H1 (cell line): Measurements from ENCODE around the gene CHCHD3. TPM values are rescaled to one million over a fixed set of nuclear protein-coding genes. Genes with fewer than 3 reads are reported as not detected.

Source experiments
- CTCF ChIA-PET: fragments of 300-600 bp; sonication (Branson Sonifier 250); formaldehyde crosslinking; loops from one replicate; lab custom pipeline; 2021; ENCODE audit not compliant: partially characterized antibody; lab: Charles Lee
- POLR2A ChIA-PET: fragments of 300-600 bp; sonication (Branson Sonifier 250); formaldehyde crosslinking; loops from one replicate; lab custom pipeline; 2021; ENCODE audit warnings: inconsistent platforms; ENCODE audit not compliant: partially characterized antibody; lab: Charles Lee
- DNase-seq, 2 experiments: peaks; one replicate each; pipeline versions ENCODE4 v3.0.0 to v3.0.0-alpha.2; 2010 to 2022; ENCODE audit warnings: low spot score in 2 of 2, low read depth in 1 of 2, mixed read lengths in 1 of 2
- FAIRE-seq: peaks from 2 replicates; lab custom pipeline; 2011; peaks lifted over from hg19 to GRCh38; lab: Jason Lieb, UNC
- H2AFZ ChIP-seq: 2 replicates; pipeline ENCODE4 v1.8.1; 2012; ENCODE audit warnings: low read length, inconsistent platforms
- H2AK5ac ChIP-seq: 2 replicates; pipeline ENCODE4 v1.6.1; 2013; ENCODE audit warnings: low read depth, low read length
- H2BK120ac ChIP-seq: replicated peaks from 2 replicates; pipeline ENCODE3; 2013; ENCODE audit warnings: low read depth, low read length, inconsistent platforms
- H2BK12ac ChIP-seq: 2 replicates; pipeline ENCODE4 v1.6.1; 2013; ENCODE audit warnings: low read depth, low read length
- H2BK15ac ChIP-seq: 2 replicates; pipeline ENCODE4 v1.6.1; 2013; ENCODE audit warnings: low read length
- H2BK20ac ChIP-seq: 2 replicates; pipeline ENCODE4 v1.6.1; 2013; ENCODE audit warnings: low read length
- H2BK5ac ChIP-seq: 2 replicates; pipeline ENCODE4 v1.6.1; 2013; ENCODE audit warnings: low read depth, low read length
- H3K14ac ChIP-seq: 2 replicates; pipeline ENCODE4 v1.6.1; 2013; ENCODE audit warnings: inconsistent platforms; ENCODE audit not compliant: insufficient read length
- H3K18ac ChIP-seq: 2 replicates; pipeline ENCODE4 v1.6.1; 2013; ENCODE audit warnings: low read length; ENCODE audit errors: extremely low read depth
- H3K23ac ChIP-seq: 2 replicates; pipeline ENCODE4 v1.6.1; 2013; ENCODE audit warnings: inconsistent platforms; ENCODE audit not compliant: insufficient read length
- H3K23me2 ChIP-seq: 2 replicates; pipeline ENCODE4 v1.6.1; 2013; ENCODE audit warnings: low read depth, low read length
- H3K27ac ChIP-seq: 2 replicates; pipeline ENCODE4 v1.6.1; 2011; ENCODE audit warnings: low read depth, low read length, inconsistent platforms
- H3K27me3 ChIP-seq, 4 experiments: replicated peaks in 1 of 4; 1 replicate in 1 of 4; 2 replicates in 3 of 4; pipeline versions ENCODE4 v1.6.1 to v1.8.1; 2011 to 2013; ENCODE audit warnings: low read length in 3 of 4, mild to moderate bottlenecking in 3 of 4, inconsistent platforms in 2 of 4, mixed read lengths in 2 of 4, moderate library complexity in 1 of 4; ENCODE audit not compliant: control insufficient read depth in 3 of 4, insufficient read depth in 3 of 4; ENCODE audit errors: extremely low read depth in 1 of 4
- H3K36me3 ChIP-seq, 4 experiments: 2 replicates each; pipeline versions ENCODE4 v1.6.1 to v1.8.1; 2011 to 2013; ENCODE audit warnings: mild to moderate bottlenecking in 4 of 4, low read length in 3 of 4, moderate library complexity in 2 of 4, control low read depth in 1 of 4, inconsistent platforms in 1 of 4; ENCODE audit not compliant: insufficient read depth in 4 of 4, control insufficient read depth in 2 of 4
- H3K4ac ChIP-seq: replicated peaks from 2 replicates; pipeline ENCODE3; 2013; ENCODE audit warnings: low read length, low read depth, mixed read lengths, inconsistent platforms; ENCODE audit not compliant: insufficient read length
- H3K4me1 ChIP-seq, 4 experiments: replicated peaks in 1 of 4; 1 replicate in 1 of 4; 2 replicates in 3 of 4; pipeline versions ENCODE4 v1.6.1 to v1.8.1; 2011 to 2013; ENCODE audit warnings: low read length in 3 of 4, inconsistent platforms in 2 of 4, mixed read lengths in 1 of 4; ENCODE audit not compliant: insufficient read depth in 4 of 4, control insufficient read depth in 3 of 4
- H3K4me2 ChIP-seq, 2 experiments: 2 replicates each; pipeline versions ENCODE4 v1.6.1 to v1.8.1; 2011 to 2013; ENCODE audit warnings: low read depth in 2 of 2, low read length in 2 of 2, control low read depth in 1 of 2, inconsistent platforms in 1 of 2, mild to moderate bottlenecking in 1 of 2; ENCODE audit not compliant: insufficient read depth in 1 of 2
- H3K4me3 ChIP-seq, 4 experiments: fragments of 200-600, 300-600 bp in 1 of 4; sonication (generic), shearing (Covaris generic), sonication (Bioruptor Twin) in 1 of 4; 2 replicates each; pipeline versions ENCODE4 v1.5.1 to v1.8.1; 2011 to 2016; ENCODE audit warnings: low read length in 4 of 4, low read depth in 3 of 4, control low read depth in 2 of 4, inconsistent platforms in 2 of 4, mild to moderate bottlenecking in 2 of 4, mixed read lengths in 1 of 4, moderate library complexity in 1 of 4; ENCODE audit not compliant: insufficient read depth in 2 of 4; ENCODE audit errors: extremely low read depth in 1 of 4
- H3K56ac ChIP-seq: replicated peaks from 2 replicates; pipeline ENCODE3; 2013; ENCODE audit warnings: low read depth, mild to moderate bottlenecking, mixed read lengths, low read length, inconsistent platforms; ENCODE audit not compliant: insufficient read length
- H3K79me1 ChIP-seq: 2 replicates; pipeline ENCODE4 v1.6.1; 2013; ENCODE audit warnings: low read depth, low read length, control low read depth
- H3K79me2 ChIP-seq, 2 experiments: 2 replicates each; pipeline versions ENCODE4 v1.6.1 to v1.8.1; 2012 to 2013; ENCODE audit warnings: low read length in 2 of 2, mild to moderate bottlenecking in 2 of 2, inconsistent platforms in 1 of 2; ENCODE audit not compliant: insufficient read depth in 2 of 2, control insufficient read depth in 1 of 2
- H3K9ac ChIP-seq, 4 experiments: replicated peaks in 1 of 4; 1 replicate in 1 of 4; 2 replicates in 3 of 4; pipeline versions ENCODE4 v1.6.1 to v1.8.1; 2011 to 2013; ENCODE audit warnings: low read depth in 3 of 4, low read length in 3 of 4, control low read depth in 2 of 4, mild to moderate bottlenecking in 2 of 4, moderate library complexity in 2 of 4, inconsistent platforms in 1 of 4; ENCODE audit errors: extremely low read depth in 1 of 4
- H3K9me3 ChIP-seq, 2 experiments: 2 replicates each; pipeline versions ENCODE4 v1.6.1 to v1.8.1; 2012 to 2013; ENCODE audit warnings: mild to moderate bottlenecking in 2 of 2, moderate library complexity in 2 of 2, control low read depth in 1 of 2, inconsistent platforms in 1 of 2, low read depth in 1 of 2, low read length in 1 of 2, mixed read lengths in 1 of 2; ENCODE audit not compliant: insufficient read depth in 2 of 2
- H4K20me1 ChIP-seq, 2 experiments: replicated peaks in 1 of 2; 2 replicates each; pipeline versions ENCODE3 to v1.8.1; 2011 to 2013; ENCODE audit warnings: inconsistent platforms in 2 of 2, low read length in 2 of 2, mild to moderate bottlenecking in 1 of 2; ENCODE audit not compliant: insufficient read depth in 2 of 2, control insufficient read depth in 1 of 2
- H4K5ac ChIP-seq: 2 replicates; pipeline ENCODE4 v1.6.1; 2013; ENCODE audit warnings: low read length, low read depth, mixed read lengths, inconsistent platforms; ENCODE audit not compliant: insufficient read length
- H4K8ac ChIP-seq: 2 replicates; pipeline ENCODE4 v1.8.0; 2013; ENCODE audit warnings: mild to moderate bottlenecking, moderate library complexity, low read length, inconsistent platforms; ENCODE audit not compliant: insufficient read depth; ENCODE audit errors: extremely low read depth
- H4K91ac ChIP-seq: replicated peaks from 2 replicates; pipeline ENCODE3; 2013; ENCODE audit warnings: low read length, mixed read lengths, inconsistent platforms; ENCODE audit not compliant: insufficient read length
- CEBPB ChIP-seq: IDR thresholded peaks from 2 replicates; pipeline ENCODE4 v1.6.1; 2012; ENCODE audit warnings: low read depth, low read length
- GABPA ChIP-seq: IDR thresholded peaks from 2 replicates; pipeline ENCODE4 v1.6.1; 2011; ENCODE audit warnings: mild to moderate bottlenecking, low read length, moderate library complexity, borderline replicate concordance; ENCODE audit not compliant: insufficient read depth
- RBBP5 ChIP-seq: IDR thresholded peaks from 2 replicates; pipeline ENCODE4 v1.7.1; 2012; ENCODE audit warnings: low read depth, mild to moderate bottlenecking, inconsistent platforms, low read length, moderate library complexity, borderline replicate concordance
- SUZ12 ChIP-seq: fragments of 200-600 bp; sonication (generic); IDR thresholded peaks from 2 replicates; pipeline ENCODE4 v1.6.1; 2012; ENCODE audit warnings: mild to moderate bottlenecking, inconsistent platforms, low read length, moderate library complexity, mixed read lengths
- TAF1 ChIP-seq: IDR thresholded peaks from 2 replicates; pipeline ENCODE4 v1.6.1; 2011; ENCODE audit warnings: mild to moderate bottlenecking, low read depth, low read length
- WGBS, 2 experiments: shearing (Covaris generic) in 1 of 2; methylation state at CpG; one replicate each; pipeline versions ENCODE4 v1.1.6 to v1.1.7; 2013 to 2015; ENCODE audit warnings: low lambda C conversion rate in 2 of 2, mixed read lengths in 2 of 2, inconsistent platforms in 1 of 2, low coverage in 1 of 2, missing lambda C conversion rate in 1 of 2; ENCODE audit not compliant: insufficient replicate concordance in 2 of 2, insufficient coverage in 1 of 2, insufficient read length in 1 of 2; ENCODE audit errors: extremely low coverage in 1 of 2, missing lambda C conversion rate in 1 of 2; 5-methylcytosine and 5-hydroxymethylcytosine counted together
- polyA plus RNA-seq, 7 experiments: library from polyadenylated mRNA; depleted of rRNA in 3 of 7; stranded (reverse) in 5 of 7; unstranded in 2 of 7; fragments of >200 nt in 5 of 7; fragments of 200-250 nt in 2 of 7; gene quantifications; 1 replicate in 5 of 7; 2 replicates in 1 of 7; 4 replicates in 1 of 7; pipeline versions ENCODE4 v1.2.1 to v1.2.3, GENCODE V29; 2011 to 2013; ENCODE audit warnings: missing spikeins in 2 of 7, mixed read lengths in 2 of 7
- total RNA-seq: library from RNA; stranded (reverse); fragmentation: NEBNext Ultra II Directional; extraction: Animal tissue kit (Norgen Biotek cat#: 25700); gene quantifications from 2 replicates; pipeline ENCODE4 v1.2.1, GENCODE V29; 2021
- TF ChIP-seq, protein P1 (sequence below), 3 experiments: IDR thresholded peaks; 1 replicate in 2 of 3; 2 replicates in 1 of 3; pipeline versions ENCODE4 v1.5.1 to v1.6.1; 2011; ENCODE audit warnings: low read length in 3 of 3, mild to moderate bottlenecking in 3 of 3, inconsistent platforms in 2 of 3, low read depth in 1 of 3, moderate library complexity in 1 of 3; ENCODE audit not compliant: insufficient read depth in 1 of 3; ENCODE audit errors: control extremely low read depth in 1 of 3

The CHCHD3 gene
- total and polyA plus RNA-seq, 2 of the 8 experiments (the other 6 are each of a cell fraction or from before 2014, with no cell fraction given), result 42.9 to 137 TPM

DNA sequence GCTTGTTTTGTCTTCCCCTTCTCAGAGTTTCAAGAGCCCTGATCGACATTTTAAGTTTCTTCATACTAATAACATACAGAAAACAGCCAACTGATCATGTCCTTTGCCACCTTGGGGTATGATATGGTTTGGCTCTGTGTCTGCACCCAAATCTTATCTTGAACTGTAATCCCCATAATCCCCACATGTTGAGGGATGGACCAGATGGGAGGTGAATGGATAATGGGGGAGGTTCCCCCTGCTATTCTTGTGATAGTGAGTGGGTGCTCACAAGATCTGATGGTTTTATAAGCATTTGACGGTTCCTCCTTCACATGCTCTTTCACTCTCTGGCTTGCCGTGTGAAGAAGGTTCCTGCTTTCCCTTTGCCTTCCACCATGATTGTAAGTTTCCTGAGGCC, 190.3 kb downstream of the CHCHD3 start:
- DNase-seq, result no peak
- CTCF ChIA-PET, result no interaction called here
- 97% methylated on average over 3 of the region's 3 CpGs; no CpG with 5 or more reads in 1 of the 2 experiments for WGBS, 2 experiments
- Histone ChIP-seq H3K27ac (no peak overlapping the region), H3K9ac (no peak overlapping the region), H3K14ac (no peak overlapping the region), H3K23me2 (no peaks in the 10 kb centered on the region), H4K20me1 (no peaks in the 10 kb centered on the region), H3K4me1 (no peaks in the 10 kb centered on the region), H2BK12ac (no peak overlapping the region), H3K36me3 (peaks cover 0 to 13% (median 1%) of the 10 kb centered on the region in 4 experiments; a peak in 3 of 8 replicates), H2BK5ac (no peak overlapping the region), H2AK5ac (no peak overlapping the region), H2BK20ac (no peak overlapping the region), H4K91ac (no peak overlapping the region), H3K56ac (no peak overlapping the region), H2BK15ac (no peak overlapping the region), H4K5ac (no peak overlapping the region)
- POLR2A ChIA-PET, result no interaction called here
- no peak for TF ChIP-seq RBBP5
- no peak for TF ChIP-seq TAF1
- TF ChIP-seq, protein P1, sequence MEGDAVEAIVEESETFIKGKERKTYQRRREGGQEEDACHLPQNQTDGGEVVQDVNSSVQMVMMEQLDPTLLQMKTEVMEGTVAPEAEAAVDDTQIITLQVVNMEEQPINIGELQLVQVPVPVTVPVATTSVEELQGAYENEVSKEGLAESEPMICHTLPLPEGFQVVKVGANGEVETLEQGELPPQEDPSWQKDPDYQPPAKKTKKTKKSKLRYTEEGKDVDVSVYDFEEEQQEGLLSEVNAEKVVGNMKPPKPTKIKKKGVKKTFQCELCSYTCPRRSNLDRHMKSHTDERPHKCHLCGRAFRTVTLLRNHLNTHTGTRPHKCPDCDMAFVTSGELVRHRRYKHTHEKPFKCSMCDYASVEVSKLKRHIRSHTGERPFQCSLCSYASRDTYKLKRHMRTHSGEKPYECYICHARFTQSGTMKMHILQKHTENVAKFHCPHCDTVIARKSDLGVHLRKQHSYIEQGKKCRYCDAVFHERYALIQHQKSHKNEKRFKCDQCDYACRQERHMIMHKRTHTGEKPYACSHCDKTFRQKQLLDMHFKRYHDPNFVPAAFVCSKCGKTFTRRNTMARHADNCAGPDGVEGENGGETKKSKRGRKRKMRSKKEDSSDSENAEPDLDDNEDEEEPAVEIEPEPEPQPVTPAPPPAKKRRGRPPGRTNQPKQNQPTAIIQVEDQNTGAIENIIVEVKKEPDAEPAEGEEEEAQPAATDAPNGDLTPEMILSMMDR (IDR thresholded peaks at IDR 0.05; ENCODE audit: control extremely low read depth in 1 of 3, insufficient read depth in 1 of 3, low read depth in 1 of 3, low read length in 3 of 3), result no peak
- no peak for TF ChIP-seq SUZ12
- no peak for TF ChIP-seq CEBPB
- TF ChIP-seq GABPA, result no peak
- TF ChIP-seq, all 59 proteins: peak for 0
- Histone ChIP-seq H3K18ac (no peak overlapping the region), H3K9me3 (peaks cover 10 to 14% of the 10 kb centered on the region in 2 experiments), H3K27me3 (peaks cover 0 to 2% (median 0%) of the 10 kb centered on the region in 4 experiments; a peak in 1 of 7 replicates), H3K4me2 (no peak overlapping the region), H3K23ac (no peak overlapping the region), H2AFZ (no peak overlapping the region), H4K8ac (no peak overlapping the region), H3K4me3 (no peak overlapping the region), H3K79me1 (no peaks in the 10 kb centered on the region), H2BK120ac (no peak overlapping the region), H3K4ac (no peak overlapping the region), H3K79me2 (peaks cover 0 to 3% of the 10 kb centered on the region in 2 experiments; a peak in 1 of 4 replicates)
- no peak for FAIRE-seq
